Right lobe of liver (tissue), 4 donors: ENCODE measurements around the gene CDHR1.

Experiments used
- POLR2A ChIP-seq: fragments of 450-650 bp; IDR thresholded peaks from one replicate; pipeline ENCODE4 v1.6.1; 2017; ENCODE audit warnings: antibody characterized with exemption, mild to moderate bottlenecking
- TF ChIP-seq, protein P1 (sequence below), 4 donors: fragments of 200-600 bp in 3 of 4; fragments of 450-650 bp in 1 of 4; IDR thresholded peaks; one replicate each; pipeline versions ENCODE4 v1.5.1 to v1.8.0; 2016 to 2022; ENCODE audit warnings: antibody characterized with exemption in 4 of 4, mild to moderate bottlenecking in 2 of 4
- donor health status: DM: no; HTN: no; CAD: no.
- donor health status: DM: no; HTN: no; CAD: no.
- donor health status: DM: no; HTN: yes; CAD: no.

DNA sequence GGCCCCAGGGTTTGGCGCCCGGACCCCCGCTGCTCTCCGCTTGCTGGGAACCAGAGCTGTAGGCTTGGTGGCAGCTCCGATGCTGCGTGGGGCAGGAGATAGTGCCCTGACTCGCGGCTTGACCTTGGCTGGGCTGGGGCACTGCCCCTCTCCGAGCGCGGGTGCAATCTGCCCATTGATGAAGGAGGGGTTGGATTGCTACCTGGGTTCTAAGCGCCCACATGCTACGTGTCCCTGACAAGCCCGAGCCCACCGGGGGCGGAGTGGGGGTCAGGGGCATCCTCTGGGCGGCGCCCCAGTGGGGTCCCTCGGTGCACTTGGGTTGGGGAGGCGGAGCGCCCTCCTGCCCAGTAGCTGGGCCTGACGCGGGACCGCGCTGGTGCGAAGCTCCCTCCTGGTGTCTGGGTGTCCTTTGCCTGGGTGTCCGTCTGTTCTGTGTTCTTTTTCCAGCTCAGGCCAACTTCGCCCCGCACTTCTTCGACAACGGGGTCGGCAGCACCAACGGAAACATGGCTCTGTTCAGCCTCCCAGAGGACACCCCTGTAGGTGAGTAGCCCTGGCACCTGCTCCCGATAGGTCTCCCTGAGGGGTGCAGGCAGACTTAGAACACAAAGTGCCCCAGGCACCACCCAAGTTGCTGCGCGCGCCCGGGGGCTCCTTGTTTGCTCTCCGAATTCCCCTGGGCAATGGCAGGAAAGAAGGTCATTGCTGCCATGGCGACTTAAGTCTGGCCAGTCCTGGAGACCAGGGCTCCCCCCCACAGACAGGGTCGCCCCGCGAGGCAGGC is 900 bp downstream of the CDHR1 start:
- TF ChIP-seq, protein P1, sequence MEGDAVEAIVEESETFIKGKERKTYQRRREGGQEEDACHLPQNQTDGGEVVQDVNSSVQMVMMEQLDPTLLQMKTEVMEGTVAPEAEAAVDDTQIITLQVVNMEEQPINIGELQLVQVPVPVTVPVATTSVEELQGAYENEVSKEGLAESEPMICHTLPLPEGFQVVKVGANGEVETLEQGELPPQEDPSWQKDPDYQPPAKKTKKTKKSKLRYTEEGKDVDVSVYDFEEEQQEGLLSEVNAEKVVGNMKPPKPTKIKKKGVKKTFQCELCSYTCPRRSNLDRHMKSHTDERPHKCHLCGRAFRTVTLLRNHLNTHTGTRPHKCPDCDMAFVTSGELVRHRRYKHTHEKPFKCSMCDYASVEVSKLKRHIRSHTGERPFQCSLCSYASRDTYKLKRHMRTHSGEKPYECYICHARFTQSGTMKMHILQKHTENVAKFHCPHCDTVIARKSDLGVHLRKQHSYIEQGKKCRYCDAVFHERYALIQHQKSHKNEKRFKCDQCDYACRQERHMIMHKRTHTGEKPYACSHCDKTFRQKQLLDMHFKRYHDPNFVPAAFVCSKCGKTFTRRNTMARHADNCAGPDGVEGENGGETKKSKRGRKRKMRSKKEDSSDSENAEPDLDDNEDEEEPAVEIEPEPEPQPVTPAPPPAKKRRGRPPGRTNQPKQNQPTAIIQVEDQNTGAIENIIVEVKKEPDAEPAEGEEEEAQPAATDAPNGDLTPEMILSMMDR (IDR thresholded peaks at IDR 0.05): no peak
- no peak for TF ChIP-seq POLR2A
